Brain microvascular endothelial cell (primary cell): ENCODE results near the gene SLC9A7.

Experiments used
- DNase-seq: peaks from one replicate; pipeline ENCODE4 v3.0.0-alpha.2; 2020
- H3K27ac ChIP-seq: fragments of 250-450 bp; sonication (Bioruptor Pico); 2 replicates; pipeline ENCODE4 v1.5.1; 2020; ENCODE audit warnings: mild to moderate bottlenecking, moderate library complexity
- H3K27me3 ChIP-seq: fragments of 250-450 bp; sonication (Bioruptor Pico); replicated peaks from 2 replicates; pipeline ENCODE4 v1.5.1; 2020; ENCODE audit warnings: mild to moderate bottlenecking
- H3K36me3 ChIP-seq: fragments of 250-450 bp; sonication (Bioruptor Pico); replicated peaks from 2 replicates; pipeline ENCODE4 v1.5.1; 2020; ENCODE audit warnings: mild to moderate bottlenecking
- H3K4me3 ChIP-seq: 2 replicates; pipeline ENCODE4 v1.5.1; 2011; ENCODE audit warnings: low read depth, mild to moderate bottlenecking, control low read depth, low read length, moderate library complexity
- in situ Hi-C: cut with HindIII; loops from 2 replicates; pipeline ENCODE4 v1.10.0; 2017; ENCODE audit warnings: low sequenced_read_pairs, low pct_ligation_motif_present
- TF ChIP-seq, protein P1 (sequence below): IDR thresholded peaks from 2 replicates; pipeline ENCODE4 v1.5.1; 2011; ENCODE audit warnings: low read depth, mild to moderate bottlenecking, moderate library complexity, low read length, control low read depth, inconsistent platforms; ENCODE audit errors: missing control alignments

Gene SLC9A7

DNA sequence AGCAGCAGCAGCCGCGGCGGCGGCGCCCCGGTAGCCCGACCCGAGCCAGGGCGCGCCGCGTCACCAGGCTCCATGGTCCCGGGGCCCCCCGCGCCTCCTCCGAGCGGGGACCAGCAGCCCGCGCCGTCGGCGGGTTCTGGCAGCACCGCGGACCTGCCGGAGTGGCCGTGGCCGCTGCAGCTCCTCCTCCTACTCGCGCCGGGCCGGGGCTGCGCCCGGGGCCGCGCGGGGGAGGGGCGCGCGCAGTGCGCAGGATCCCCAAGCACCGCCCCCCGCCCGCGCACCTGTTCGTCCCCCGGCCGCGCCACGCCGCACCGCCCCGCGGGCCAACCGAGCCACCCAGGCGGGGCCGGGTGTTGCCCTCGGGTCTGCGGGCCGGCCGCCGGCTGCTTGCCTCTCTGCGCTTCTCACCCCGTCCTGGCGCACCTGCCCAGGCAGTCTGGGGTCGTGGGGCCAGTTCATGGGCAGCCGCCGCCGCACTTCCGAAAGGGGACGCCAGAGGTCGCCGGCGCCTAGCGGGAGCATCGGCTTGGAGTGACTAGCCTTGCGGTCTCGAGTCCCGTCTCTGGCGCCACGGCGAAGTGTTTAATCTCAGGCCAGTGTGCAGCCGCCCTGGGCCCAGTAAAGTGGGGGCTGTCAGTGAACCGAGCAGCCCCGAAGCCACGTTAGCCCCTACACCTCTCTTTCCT lies at the start of gene SLC9A7:
Gene SLC9A7, minus strand, starts transcription at position 163 of the 689 bp plus-strand sequence. Its CDS starts 89 bp downstream, at position 74.
- Histone ChIP-seq H3K36me3 (no peaks in the 10 kb centered on the region), H3K27me3 (no peaks in the 10 kb centered on the region), H3K27ac (peak within 1 kb of the TSS; percentile 15), H3K4me3 (peak within 1 kb of the TSS; percentile 68)
- in situ Hi-C loops = no loop called here
- DNase-seq = peak; percentile 59
- TF ChIP-seq, protein P1, sequence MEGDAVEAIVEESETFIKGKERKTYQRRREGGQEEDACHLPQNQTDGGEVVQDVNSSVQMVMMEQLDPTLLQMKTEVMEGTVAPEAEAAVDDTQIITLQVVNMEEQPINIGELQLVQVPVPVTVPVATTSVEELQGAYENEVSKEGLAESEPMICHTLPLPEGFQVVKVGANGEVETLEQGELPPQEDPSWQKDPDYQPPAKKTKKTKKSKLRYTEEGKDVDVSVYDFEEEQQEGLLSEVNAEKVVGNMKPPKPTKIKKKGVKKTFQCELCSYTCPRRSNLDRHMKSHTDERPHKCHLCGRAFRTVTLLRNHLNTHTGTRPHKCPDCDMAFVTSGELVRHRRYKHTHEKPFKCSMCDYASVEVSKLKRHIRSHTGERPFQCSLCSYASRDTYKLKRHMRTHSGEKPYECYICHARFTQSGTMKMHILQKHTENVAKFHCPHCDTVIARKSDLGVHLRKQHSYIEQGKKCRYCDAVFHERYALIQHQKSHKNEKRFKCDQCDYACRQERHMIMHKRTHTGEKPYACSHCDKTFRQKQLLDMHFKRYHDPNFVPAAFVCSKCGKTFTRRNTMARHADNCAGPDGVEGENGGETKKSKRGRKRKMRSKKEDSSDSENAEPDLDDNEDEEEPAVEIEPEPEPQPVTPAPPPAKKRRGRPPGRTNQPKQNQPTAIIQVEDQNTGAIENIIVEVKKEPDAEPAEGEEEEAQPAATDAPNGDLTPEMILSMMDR = peak; percentile 80

DNA sequence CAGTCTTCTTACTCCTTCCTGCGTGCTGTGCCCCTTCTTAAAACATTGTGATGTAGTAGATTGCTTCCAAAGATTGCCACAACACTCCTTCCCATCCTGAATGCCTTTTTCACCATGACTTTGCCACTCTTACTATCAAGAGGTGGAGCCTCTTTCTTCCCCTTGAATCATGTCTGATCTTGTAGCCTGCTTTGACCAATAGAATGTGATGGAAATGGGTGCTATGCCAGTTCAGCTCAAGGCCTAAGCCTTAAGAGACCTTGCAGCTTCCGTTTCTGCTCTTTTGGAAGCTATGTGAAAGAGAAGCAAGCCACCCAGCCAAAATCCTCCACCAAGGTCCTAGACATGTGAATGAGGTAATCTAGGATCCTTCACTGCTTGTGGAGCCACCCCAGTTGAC lies 46.4 kb upstream of the SLC9A7 start:
- in situ Hi-C loops = no loop called here
- no peak overlapping the region for H3K4me3 ChIP-seq
- TF ChIP-seq, protein P1 = no peak
- no peaks in the 10 kb centered on the region for H3K36me3 ChIP-seq
- H3K27ac ChIP-seq = no peak overlapping the region
- no peak for DNase-seq
- H3K27me3 ChIP-seq = no peaks in the 10 kb centered on the region

DNA sequence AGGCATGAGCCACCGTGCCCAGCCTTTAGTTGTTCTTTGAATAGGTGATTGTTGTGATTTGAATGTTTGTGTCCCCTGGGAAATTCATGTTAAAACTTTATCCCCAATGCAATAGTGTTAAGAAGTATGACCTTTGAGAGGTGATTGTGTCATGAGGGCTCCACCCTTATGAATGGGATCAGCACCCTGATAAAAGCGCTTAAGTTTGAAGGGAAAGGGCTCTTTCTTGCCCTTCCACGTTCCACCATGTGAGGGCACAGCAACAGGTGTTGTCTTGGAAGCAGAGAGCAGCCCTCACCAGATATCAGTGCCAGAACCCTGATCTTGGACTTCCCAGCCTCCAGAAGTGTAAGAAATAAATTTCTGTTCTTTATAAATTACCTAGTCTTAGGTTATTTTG lies 44.2 kb upstream of the SLC9A7 start:
- TF ChIP-seq, protein P1 = peak; percentile 45
- DNase-seq = no peak
- Histone ChIP-seq H3K27ac (no peak overlapping the region), H3K36me3 (no peaks in the 10 kb centered on the region), H3K4me3 (no peak overlapping the region), H3K27me3 (no peaks in the 10 kb centered on the region)
- in situ Hi-C loops = no loop called here

DNA sequence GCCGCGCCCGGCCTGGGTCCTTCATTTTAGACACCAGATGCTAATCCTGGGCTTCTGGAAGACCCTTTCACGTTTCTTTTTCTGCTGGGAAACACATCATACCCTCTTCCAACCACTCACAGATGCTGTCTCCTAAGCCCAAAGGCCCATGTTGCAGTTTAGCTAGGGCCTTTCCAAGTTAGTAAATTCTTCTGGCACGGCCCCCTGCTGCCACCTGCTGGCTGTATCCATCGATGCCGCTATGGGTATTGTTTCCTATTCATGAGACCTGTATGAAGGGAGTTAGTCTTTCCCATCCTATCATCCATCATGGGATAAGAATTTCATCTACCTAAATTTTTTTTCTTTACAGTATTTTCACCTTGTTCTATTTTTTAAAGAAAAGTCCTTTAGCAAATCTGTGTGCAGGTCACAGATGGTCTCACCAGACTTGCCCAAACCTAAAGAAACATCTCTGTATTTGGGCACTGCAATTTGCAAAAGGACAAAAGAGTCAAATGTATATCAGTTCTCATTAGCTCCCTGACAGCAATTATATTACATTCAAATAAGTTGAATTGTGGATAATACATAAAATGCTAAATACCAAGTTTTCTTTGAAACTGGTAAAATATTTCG lies 37.8 kb upstream of the SLC9A7 start:
- H3K27ac ChIP-seq = no peak overlapping the region
- in situ Hi-C loops = no loop called here
- no peaks in the 10 kb centered on the region for H3K36me3 ChIP-seq
- no peaks in the 10 kb centered on the region for H3K27me3 ChIP-seq
- H3K4me3 ChIP-seq = no peak overlapping the region
- peak; percentile 71 for DNase-seq
- TF ChIP-seq, protein P1 = peak; percentile 76

DNA sequence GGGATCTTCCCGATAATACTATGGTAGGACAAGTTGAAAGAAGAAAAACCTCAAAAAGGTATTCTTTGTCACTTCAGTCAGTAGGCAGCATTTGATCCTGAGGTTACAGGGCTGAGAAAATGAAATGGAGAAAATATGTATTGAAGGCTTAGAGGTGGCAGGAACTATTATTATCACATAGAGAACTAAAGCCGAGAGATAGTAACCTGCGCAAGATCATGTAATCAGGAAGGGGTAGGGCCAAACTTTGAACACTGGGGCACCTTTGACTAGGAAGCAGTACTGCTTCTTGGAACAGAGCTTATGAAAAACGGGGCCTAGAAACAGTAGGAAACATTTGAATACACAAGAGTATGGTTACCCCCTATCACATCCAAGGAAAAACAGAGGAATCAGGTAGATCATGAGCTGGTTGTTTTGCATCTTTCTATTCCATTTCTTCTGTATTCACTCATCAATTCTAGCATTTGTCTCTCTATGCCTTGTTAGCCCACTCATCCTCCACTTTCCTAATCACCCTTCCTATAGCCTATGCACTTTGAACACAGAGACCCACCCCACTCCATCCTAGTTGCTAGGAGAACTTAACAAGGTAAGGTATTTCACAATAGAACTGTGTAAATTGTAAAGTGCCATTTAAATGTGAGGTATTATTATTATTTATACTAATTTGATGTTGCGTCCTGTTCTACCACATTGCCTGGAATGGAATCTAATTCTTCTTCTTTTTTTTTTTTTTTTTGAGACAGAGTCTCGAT lies 34.6 kb upstream of the SLC9A7 start:
- H3K27ac ChIP-seq = peak overlapping the region; percentile 99

More for the DNA sequence above, 34.6 kb upstream of the SLC9A7 start:
- no peak for DNase-seq
- Histone ChIP-seq H3K4me3 (no peak overlapping the region), H3K27me3 (no peaks in the 10 kb centered on the region), H3K36me3 (no peaks in the 10 kb centered on the region)
- TF ChIP-seq, protein P1 = no peak
- in situ Hi-C loops = no loop called here
